ENCODE measurements around the gene DCP1B.

DNA sequence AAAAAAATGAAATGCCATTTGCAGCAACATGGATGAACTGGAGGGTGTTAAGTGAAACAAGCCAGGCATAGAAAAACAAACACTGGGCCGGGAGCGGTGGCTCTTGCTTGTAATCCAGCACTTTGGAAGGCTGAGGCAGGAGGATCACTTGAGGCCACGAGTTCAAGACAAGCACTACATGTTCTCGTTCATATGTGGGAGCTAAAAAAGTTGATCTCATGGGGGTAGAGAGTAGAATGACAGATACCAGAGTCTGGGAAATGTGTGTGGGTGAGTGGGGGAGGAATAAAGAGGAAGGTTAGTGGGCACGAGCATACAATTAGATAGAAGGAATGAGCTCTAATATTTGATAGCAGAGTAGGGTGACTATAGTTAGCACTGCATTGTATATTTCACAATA, 107.3 kb downstream of the DCP1B start:
- TF ChIP-seq, protein P1, sequence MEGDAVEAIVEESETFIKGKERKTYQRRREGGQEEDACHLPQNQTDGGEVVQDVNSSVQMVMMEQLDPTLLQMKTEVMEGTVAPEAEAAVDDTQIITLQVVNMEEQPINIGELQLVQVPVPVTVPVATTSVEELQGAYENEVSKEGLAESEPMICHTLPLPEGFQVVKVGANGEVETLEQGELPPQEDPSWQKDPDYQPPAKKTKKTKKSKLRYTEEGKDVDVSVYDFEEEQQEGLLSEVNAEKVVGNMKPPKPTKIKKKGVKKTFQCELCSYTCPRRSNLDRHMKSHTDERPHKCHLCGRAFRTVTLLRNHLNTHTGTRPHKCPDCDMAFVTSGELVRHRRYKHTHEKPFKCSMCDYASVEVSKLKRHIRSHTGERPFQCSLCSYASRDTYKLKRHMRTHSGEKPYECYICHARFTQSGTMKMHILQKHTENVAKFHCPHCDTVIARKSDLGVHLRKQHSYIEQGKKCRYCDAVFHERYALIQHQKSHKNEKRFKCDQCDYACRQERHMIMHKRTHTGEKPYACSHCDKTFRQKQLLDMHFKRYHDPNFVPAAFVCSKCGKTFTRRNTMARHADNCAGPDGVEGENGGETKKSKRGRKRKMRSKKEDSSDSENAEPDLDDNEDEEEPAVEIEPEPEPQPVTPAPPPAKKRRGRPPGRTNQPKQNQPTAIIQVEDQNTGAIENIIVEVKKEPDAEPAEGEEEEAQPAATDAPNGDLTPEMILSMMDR (IDR thresholded peaks at IDR 0.05; ENCODE audit: insufficient read depth, low read length, poor library complexity, severe bottlenecking) = no peak
- no peak for TF ChIP-seq EZH2phosphoT487 (conservative IDR thresholded peaks at IDR 0.05; ENCODE audit: low read length)

Measured in SU-DHL-6 (cell line).